Retinal pigment epithelial cell (primary cell): ENCODE results near the gene EPHA5.

Experiments used
- DNase-seq: peaks from one replicate; pipeline ENCODE4 v3.0.0-alpha.2; 2010; ENCODE audit warnings: low read depth
- H3K4me3 ChIP-seq: 2 replicates; pipeline ENCODE4 v1.5.1; 2011; ENCODE audit warnings: mild to moderate bottlenecking, low read length, control low read depth, moderate library complexity
- TF ChIP-seq, protein P1 (sequence below): conservative IDR thresholded peaks from 2 replicates; pipeline ENCODE4 v1.5.1; 2011; ENCODE audit warnings: low read depth, low read length, control low read depth, inconsistent platforms

The EPHA5 gene

DNA sequence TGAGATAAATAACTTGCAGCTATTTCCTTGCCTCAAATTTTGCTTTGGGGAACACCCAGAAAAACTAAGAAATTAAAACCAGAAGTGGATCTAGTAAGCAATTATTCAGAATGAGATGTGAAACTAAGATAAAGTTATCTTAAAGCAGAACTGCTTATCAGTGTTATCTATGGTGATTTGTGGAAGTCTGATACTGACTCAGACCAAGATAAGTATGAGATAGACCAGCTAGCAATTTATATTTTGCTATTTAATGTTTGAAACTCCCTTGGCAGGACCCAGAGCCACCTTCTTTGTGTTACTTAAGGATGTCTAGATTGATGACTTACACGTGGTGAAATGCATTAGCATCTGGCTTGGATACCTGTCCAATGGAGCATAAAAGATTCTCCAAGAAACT is 368.1 kb downstream of the EPHA5 start:
- no peak overlapping the region for H3K4me3 ChIP-seq
- TF ChIP-seq, protein P1, sequence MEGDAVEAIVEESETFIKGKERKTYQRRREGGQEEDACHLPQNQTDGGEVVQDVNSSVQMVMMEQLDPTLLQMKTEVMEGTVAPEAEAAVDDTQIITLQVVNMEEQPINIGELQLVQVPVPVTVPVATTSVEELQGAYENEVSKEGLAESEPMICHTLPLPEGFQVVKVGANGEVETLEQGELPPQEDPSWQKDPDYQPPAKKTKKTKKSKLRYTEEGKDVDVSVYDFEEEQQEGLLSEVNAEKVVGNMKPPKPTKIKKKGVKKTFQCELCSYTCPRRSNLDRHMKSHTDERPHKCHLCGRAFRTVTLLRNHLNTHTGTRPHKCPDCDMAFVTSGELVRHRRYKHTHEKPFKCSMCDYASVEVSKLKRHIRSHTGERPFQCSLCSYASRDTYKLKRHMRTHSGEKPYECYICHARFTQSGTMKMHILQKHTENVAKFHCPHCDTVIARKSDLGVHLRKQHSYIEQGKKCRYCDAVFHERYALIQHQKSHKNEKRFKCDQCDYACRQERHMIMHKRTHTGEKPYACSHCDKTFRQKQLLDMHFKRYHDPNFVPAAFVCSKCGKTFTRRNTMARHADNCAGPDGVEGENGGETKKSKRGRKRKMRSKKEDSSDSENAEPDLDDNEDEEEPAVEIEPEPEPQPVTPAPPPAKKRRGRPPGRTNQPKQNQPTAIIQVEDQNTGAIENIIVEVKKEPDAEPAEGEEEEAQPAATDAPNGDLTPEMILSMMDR = no peak
- no peak for DNase-seq

DNA sequence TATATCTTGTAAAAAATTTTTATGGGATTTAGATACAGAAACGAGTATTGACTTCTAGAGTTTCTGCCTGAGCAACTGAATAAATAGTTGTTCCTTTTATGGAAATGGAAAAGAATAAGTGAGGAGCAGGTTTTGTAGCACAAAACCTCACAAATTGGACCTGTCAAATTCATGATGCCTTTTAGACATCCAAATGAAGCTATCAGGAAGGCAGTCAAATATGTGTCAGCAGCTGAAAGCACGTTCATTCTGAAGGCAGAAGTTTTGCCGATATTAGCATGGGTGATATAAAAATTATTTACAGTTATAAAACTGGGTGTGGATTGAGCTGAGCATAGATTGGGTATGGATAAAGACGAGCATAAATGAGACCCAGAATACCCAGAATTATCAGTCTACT is 374.0 kb downstream of the EPHA5 start:
- DNase-seq = no peak
- no peak overlapping the region for H3K4me3 ChIP-seq
- TF ChIP-seq, protein P1 = no peak

DNA sequence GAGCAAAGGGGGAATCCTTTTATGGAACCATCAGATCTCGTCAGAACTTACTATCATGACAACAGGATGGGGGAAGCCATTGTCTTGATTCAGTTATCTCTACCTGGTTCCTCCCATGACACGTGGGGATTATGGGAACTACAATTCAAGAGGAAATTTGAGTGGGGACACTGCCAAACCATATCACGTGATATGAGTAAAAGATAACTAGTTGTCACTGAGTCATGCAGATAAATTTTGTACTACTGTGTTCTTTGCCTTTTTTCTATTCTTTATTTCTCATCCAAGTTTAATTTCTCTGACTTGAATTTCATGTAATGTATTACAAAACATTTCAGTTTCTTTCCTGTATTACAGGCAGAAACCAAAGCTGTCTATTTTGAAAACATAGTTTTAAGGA is 383.2 kb downstream of the EPHA5 start:
- DNase-seq = no peak
- TF ChIP-seq, protein P1 = no peak
- H3K4me3 ChIP-seq = no peak overlapping the region
